ENCODE results near the gene COL26A1. TPM values are rescaled to one million over a fixed set of nuclear protein-coding genes. Genes with fewer than 3 reads are reported as not detected.
A peak's percentile ranks its signal among the peaks of the same experiment; 100 is the strongest.
"Not testable (repeated sequence)": the region's sequence is repeated elsewhere in the genome, so short reads cannot be mapped to it uniquely, and the experiment has no call there.

The COL26A1 gene
- total RNA-seq, 2 donors from 2014 or later: 0.35 TPM; not detected in 1

GRCh38 chr7:101501351-101501750 lies 138.7 kb downstream of the COL26A1 start:
- DNase-seq: no peak
- Histone ChIP-seq H3K4me1 (no peaks in the 10 kb centered on the region), H3K4me3 (no peak overlapping the region), H3K27ac (no peak overlapping the region), H3K9me3 (no peaks in the 10 kb centered on the region), H3K36me3 (no peaks in the 10 kb centered on the region), H3K9ac (ENCODE audit: low read depth in 2 of 2, low read length in 2 of 2) (no peak overlapping the region), H3K27me3 (no peaks in the 10 kb centered on the region)
- TF ChIP-seq CTCF (IDR thresholded peaks at IDR 0.05): no peak
- intact Hi-C loops (cut with DNase I): no loop called here

- Histone ChIP-seq H3K9ac (ENCODE audit: low read depth in 2 of 2, low read length in 2 of 2) (no peak overlapping the region), H3K27me3 (no peaks in the 10 kb centered on the region), H3K27ac (no peak overlapping the region), H3K4me1 (no peaks in the 10 kb centered on the region), H3K4me3 (no peak overlapping the region), H3K36me3 (no peaks in the 10 kb centered on the region), H3K9me3 (no peaks in the 10 kb centered on the region)
- TF ChIP-seq CTCF (IDR thresholded peaks at IDR 0.05): no peak
- DNase-seq: no peak
- intact Hi-C loops (cut with DNase I): no loop called here
Observed at GRCh38 chr7:101502466-101503098, 139.9 kb downstream of the COL26A1 start.

- H3K9me3 ChIP-seq; DNase-seq; H3K4me3 ChIP-seq; intact Hi-C loops (cut with DNase I); H3K27me3 ChIP-seq; H3K36me3 ChIP-seq; H3K9ac ChIP-seq (ENCODE audit: low read depth in 2 of 2, low read length in 2 of 2); H3K27ac ChIP-seq; H3K4me1 ChIP-seq: not testable (repeated sequence)
Observed at GRCh38 chr7:101505510-101505909, 142.8 kb downstream of the COL26A1 start.

GRCh38 chr7:101506531-101506930 lies 143.9 kb downstream of the COL26A1 start:
- Histone ChIP-seq H3K9ac (ENCODE audit: low read depth in 2 of 2, low read length in 2 of 2) (no peak overlapping the region), H3K4me1 (no peaks in the 10 kb centered on the region), H3K9me3 (no peaks in the 10 kb centered on the region), H3K36me3 (no peaks in the 10 kb centered on the region), H3K27ac (no peak overlapping the region), H3K4me3 (no peak overlapping the region), H3K27me3 (no peaks in the 10 kb centered on the region)
- TF ChIP-seq CTCF (IDR thresholded peaks at IDR 0.05): no peak
- intact Hi-C loops (cut with DNase I): no loop called here
- no peak for DNase-seq

- no peaks in the 10 kb centered on the region for H3K9me3 ChIP-seq
- no peak for DNase-seq
- intact Hi-C loops (cut with DNase I): no loop called here
- H3K9ac ChIP-seq (ENCODE audit: low read depth in 2 of 2, low read length in 2 of 2): no peak overlapping the region
- no peak overlapping the region for H3K4me3 ChIP-seq
- no peaks in the 10 kb centered on the region for H3K4me1 ChIP-seq
- no peak for TF ChIP-seq CTCF (IDR thresholded peaks at IDR 0.05)
- H3K27ac ChIP-seq: no peak overlapping the region
- no peaks in the 10 kb centered on the region for H3K36me3 ChIP-seq
- no peaks in the 10 kb centered on the region for H3K27me3 ChIP-seq
Observed at GRCh38 chr7:101507327-101507726, 144.7 kb downstream of the COL26A1 start.

- intact Hi-C loops (cut with DNase I): no loop called here
- Histone ChIP-seq H3K4me1 (no peaks in the 10 kb centered on the region), H3K36me3 (no peaks in the 10 kb centered on the region), H3K27ac (no peak overlapping the region), H3K9me3 (no peaks in the 10 kb centered on the region), H3K9ac (ENCODE audit: low read depth in 2 of 2, low read length in 2 of 2) (no peak overlapping the region), H3K27me3 (no peaks in the 10 kb centered on the region), H3K4me3 (no peak overlapping the region)
- peak; percentile 48 for TF ChIP-seq CTCF (IDR thresholded peaks at IDR 0.05)
- peak; percentile 48 for DNase-seq
Observed at GRCh38 chr7:101507791-101508252, 145.1 kb downstream of the COL26A1 start.
